HAP-1 (cell line): Measurements from ENCODE around the gene KPNA3.
A peak's percentile ranks its signal among the peaks of the same experiment; 100 is the strongest.

Source experiments
- DNase-seq, 2 experiments: peaks; one replicate each; pipeline ENCODE4 v3.0.0-alpha.2; 2016 to 2020; ENCODE audit warnings: low spot score in 2 of 2
- H3K27me3 ChIP-seq: fragments of 250-450 bp; sonication (Bioruptor Pico); 2 replicates; pipeline ENCODE4 v1.5.1; 2020; ENCODE audit warnings: low read depth, mild to moderate bottlenecking, moderate library complexity
- H3K36me3 ChIP-seq: fragments of 250-450 bp; sonication (Bioruptor Pico); replicated peaks from 2 replicates; pipeline ENCODE4 v1.5.1; 2020; ENCODE audit warnings: mild to moderate bottlenecking
- H3K4me1 ChIP-seq: fragments of 250-450 bp; sonication (Bioruptor Pico); 2 replicates; pipeline ENCODE4 v1.5.1; 2020; ENCODE audit warnings: mild to moderate bottlenecking
- H3K4me3 ChIP-seq: fragments of 250-450 bp; sonication (Bioruptor Pico); 2 replicates; pipeline ENCODE4 v1.5.1; 2020; ENCODE audit warnings: mild to moderate bottlenecking, moderate library complexity
- H3K9me3 ChIP-seq: fragments of 250-450 bp; sonication (Bioruptor Pico); 2 replicates; pipeline ENCODE4 v1.5.1; 2020; ENCODE audit warnings: mild to moderate bottlenecking, moderate library complexity
- in situ Hi-C: fragments of 300-500 bp; cut with MboI; formaldehyde crosslinking; loops from 3 replicates; pipeline ENCODE4 v1.14.3; 2020; ENCODE audit warnings: low sequenced_read_pairs, inconsistent platforms, mixed read lengths

The KPNA3 gene

DNA sequence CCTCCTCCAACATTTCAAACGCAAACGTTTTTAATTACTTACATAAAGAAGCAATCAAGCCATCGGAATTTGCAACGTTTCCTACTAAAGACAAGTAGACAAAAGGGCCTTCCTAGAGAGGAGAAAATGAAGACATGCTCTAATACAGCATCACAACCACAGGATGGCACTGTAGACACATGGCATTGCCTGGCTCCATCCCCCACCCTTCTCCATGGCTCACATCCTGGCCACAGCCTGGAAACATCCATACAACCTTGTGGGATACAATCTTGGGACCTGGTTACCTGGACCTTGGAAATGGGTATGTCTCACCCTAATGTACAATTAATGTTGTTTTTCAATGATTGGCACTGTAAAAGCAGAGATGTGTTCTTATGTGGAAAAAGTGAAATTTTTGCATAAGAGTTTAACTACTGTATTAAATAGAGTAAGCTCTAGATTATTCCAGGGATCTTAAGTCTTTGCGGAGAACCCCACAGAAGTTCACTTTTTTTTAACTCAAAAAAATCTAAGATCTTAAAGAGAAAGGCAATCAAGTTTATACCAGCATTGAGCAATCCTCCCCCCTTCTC, 122.7 kb downstream of the KPNA3 start:
- in situ Hi-C loops, result no loop called here
- Histone ChIP-seq H3K36me3 (peaks cover 13% of the 10 kb centered on the region), H3K9me3 (no peaks in the 10 kb centered on the region), H3K27me3 (no peaks in the 10 kb centered on the region), H3K4me3 (no peak overlapping the region), H3K4me1 (peaks cover 16% of the 10 kb centered on the region)
- DNase-seq, result peak; percentile 25 to 62

DNA sequence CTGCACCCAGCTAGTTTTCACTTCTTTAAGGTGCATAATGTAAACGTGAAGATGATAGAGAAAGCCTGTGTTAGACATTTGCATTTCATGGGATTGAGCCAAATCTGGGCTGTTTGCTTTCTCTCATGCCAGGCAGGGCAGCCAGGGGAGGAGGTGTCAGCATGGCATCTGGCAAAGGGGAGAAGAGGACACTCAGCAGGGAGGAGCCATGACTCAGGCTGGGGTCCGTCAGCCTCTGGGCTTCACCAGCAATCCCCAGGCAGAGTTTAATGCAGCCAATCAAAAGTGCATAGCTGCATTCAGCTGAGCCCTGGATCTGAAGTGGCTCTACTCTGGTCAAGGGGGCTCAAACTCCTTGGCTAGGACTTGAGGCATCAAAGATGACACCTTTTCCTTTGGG, 124.7 kb downstream of the KPNA3 start:
- no peaks in the 10 kb centered on the region for H3K9me3 ChIP-seq
- no peak for DNase-seq
- H3K36me3 ChIP-seq, result peaks cover 14% of the 10 kb centered on the region
- in situ Hi-C loops, result no loop called here
- no peak overlapping the region for H3K4me3 ChIP-seq
- H3K27me3 ChIP-seq, result no peaks in the 10 kb centered on the region
- peaks cover 21% of the 10 kb centered on the region for H3K4me1 ChIP-seq

DNA sequence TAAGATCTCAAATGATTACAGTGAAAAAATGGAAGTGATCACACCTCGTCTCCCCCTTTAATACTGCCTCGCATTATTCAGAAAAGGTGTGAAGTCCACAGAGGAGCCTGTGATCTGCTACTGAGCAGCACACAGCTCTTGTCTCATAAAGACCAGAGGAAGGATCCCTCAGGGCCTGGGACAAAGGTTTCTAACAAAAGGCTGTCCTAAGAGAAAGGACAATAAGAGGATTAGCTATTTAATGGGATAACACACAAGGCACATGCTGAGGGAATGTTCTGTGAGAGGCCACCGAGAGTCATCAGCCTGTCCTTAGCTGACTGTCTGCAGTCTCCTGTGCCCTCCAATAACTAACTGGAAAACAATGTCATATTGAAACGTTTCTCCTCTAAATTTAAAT, 127.9 kb downstream of the KPNA3 start:
- H3K9me3 ChIP-seq, result no peaks in the 10 kb centered on the region
- H3K4me3 ChIP-seq, result no peak overlapping the region
- DNase-seq, result peak; percentile 80 to 94
- H3K36me3 ChIP-seq, result peaks cover 35% of the 10 kb centered on the region
- H3K27me3 ChIP-seq, result no peaks in the 10 kb centered on the region
- in situ Hi-C loops, result no loop called here
- peaks cover 9% of the 10 kb centered on the region for H3K4me1 ChIP-seq

DNA sequence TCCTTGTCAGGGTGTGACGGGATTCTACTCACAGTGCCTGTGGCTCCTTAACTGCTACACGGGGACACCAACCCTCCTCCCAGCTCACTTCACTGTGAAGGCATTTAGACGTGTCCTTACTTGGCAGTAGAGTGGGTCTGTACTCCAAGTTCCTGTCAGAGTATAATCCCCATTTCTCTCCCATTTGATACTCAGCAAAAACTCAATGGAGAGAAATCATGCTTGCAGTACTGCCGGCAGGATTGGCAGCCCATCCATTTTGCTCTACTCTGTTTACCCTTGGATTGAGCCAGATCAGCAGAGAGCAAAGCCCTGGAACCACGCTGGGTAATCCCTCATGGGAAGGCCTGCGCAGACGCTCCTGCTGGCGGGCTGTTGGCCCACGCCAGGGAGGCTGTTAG, 135.2 kb downstream of the KPNA3 start:
- no peaks in the 10 kb centered on the region for H3K4me1 ChIP-seq
- H3K4me3 ChIP-seq, result no peak overlapping the region
- H3K36me3 ChIP-seq, result peaks cover 22% of the 10 kb centered on the region
- H3K9me3 ChIP-seq, result no peaks in the 10 kb centered on the region
- in situ Hi-C loops, result no loop called here
- no peak for DNase-seq
- no peaks in the 10 kb centered on the region for H3K27me3 ChIP-seq

DNA sequence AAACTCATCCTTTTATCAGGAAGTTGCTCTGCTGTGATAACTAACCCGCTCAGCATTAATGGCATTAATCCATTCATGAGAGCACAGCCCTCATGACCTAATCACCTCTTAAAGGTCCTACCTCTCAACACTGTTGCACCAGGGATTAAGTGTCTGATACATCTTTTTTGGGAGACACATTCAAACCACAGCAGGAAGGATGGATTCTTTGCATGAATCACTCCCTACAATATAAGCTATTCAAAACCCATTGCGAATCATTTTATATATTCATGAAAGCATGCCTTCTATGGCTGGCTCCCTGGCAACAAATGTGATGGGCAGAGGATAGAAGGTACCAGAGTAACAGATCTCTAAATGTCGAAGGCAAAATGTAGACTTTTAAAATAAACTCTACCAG, 136.6 kb downstream of the KPNA3 start:
- in situ Hi-C loops, result no loop called here
- Histone ChIP-seq H3K4me3 (no peak overlapping the region), H3K9me3 (no peaks in the 10 kb centered on the region), H3K27me3 (no peaks in the 10 kb centered on the region), H3K4me1 (no peaks in the 10 kb centered on the region), H3K36me3 (peaks cover 14% of the 10 kb centered on the region)
- DNase-seq, result no peak

DNA sequence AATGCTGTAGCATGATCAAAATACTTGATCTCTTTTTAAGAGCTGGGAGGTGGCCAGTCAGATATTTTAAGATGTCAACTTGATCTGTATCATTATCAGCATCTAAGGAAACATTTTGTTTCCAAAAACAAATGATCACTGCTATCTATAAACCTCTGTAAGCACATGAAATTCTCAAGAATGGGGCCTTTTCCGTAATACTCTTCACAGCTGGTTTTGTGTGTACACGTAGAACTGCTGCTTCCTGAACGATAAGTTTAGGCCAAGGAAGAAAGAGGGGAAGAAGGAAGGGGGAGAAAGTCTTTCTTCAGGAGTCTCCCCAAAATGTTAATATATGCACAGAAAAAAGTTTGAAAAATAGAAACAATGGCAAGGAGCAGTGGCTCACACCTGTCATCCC, 138.5 kb downstream of the KPNA3 start:
- Histone ChIP-seq H3K9me3 (no peaks in the 10 kb centered on the region), H3K36me3 (no peaks in the 10 kb centered on the region), H3K4me3 (no peak overlapping the region), H3K4me1 (no peaks in the 10 kb centered on the region), H3K27me3 (no peaks in the 10 kb centered on the region)
- no peak for DNase-seq
- in situ Hi-C loops, result loop anchor here (5.0 kb wide), 1 partner anchor 193 kb away; no protein-coding TSS in a partner anchor

DNA sequence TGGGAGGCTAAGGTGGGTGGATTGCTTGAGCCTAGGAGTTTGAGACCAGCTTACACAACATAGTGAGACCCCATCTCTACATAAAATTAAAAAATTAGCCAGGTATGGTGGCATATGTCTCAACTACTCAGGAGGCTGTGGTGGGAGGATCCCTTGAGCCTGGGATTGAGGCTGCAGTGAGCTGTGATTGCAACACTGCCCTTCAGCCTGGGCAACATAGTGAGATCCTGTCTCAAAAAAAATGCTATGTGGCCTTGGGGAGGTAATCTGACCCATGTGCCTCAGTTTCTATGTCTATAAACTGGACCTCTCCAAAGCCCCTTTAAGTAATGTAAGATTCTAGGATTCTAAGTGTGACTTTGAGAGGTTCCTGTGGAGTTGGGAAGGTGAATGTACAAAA, 139.0 kb downstream of the KPNA3 start:
- H3K4me3 ChIP-seq, result no peak overlapping the region
- no peaks in the 10 kb centered on the region for H3K36me3 ChIP-seq
- in situ Hi-C loops, result loop anchor here (5.0 kb wide), 1 partner anchor 194 kb away; no protein-coding TSS in a partner anchor
- H3K27me3 ChIP-seq, result no peaks in the 10 kb centered on the region
- no peaks in the 10 kb centered on the region for H3K4me1 ChIP-seq
- H3K9me3 ChIP-seq, result no peaks in the 10 kb centered on the region
- no peak for DNase-seq

DNA sequence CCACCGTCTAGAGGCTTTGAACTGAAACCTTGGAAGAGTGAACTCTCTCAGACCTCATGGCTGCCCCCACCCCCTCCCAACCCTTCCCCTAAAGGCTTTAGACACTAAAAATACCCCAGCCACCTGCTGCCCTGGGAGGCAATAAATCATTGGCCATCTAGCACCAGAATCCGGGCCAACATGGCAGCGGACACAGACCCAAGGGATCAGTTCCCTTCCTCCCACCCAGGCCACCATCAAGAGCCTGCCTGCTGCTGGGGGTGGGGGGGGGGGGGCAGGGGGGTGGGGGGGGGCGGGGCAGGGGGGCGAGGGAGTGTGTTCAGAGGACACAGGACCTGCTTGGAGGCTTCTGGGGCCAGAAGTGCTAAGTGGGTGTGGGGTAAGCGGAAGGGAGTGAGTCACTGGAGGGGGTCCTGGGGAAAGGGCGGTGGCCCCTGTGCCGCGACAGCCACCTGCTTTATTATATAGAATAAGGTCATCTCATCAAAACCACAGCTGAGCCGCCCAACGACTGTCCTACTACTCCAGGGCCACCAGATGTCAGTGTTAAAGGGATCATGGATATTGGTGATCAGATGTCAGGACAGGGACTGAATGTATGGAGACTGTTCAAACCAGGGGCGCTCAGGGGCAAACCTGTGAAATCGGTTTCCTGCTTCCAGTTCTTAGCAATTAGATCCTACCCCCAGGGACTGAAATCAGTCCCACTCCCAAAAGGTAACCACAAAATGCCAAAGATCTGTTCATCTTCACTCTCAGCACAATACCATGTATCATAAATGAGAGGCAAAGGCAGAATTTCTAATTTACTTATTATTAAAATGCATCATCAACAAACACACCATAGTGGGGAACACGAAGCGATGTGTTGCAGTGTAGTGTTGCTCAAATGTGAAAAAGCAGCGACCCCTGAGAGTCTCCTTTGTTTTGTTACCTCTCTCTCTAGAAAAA, 139.9 kb downstream of the KPNA3 start:
- no peaks in the 10 kb centered on the region for H3K9me3 ChIP-seq
- H3K27me3 ChIP-seq, result no peaks in the 10 kb centered on the region
- H3K4me1 ChIP-seq, result no peaks in the 10 kb centered on the region
- H3K4me3 ChIP-seq, result no peak overlapping the region
- peak; percentile 65 to 70 for DNase-seq
- H3K36me3 ChIP-seq, result no peaks in the 10 kb centered on the region
- in situ Hi-C loops, result loop anchor here (5.0 kb wide), 1 partner anchor 195 kb away; no protein-coding TSS in a partner anchor

DNA sequence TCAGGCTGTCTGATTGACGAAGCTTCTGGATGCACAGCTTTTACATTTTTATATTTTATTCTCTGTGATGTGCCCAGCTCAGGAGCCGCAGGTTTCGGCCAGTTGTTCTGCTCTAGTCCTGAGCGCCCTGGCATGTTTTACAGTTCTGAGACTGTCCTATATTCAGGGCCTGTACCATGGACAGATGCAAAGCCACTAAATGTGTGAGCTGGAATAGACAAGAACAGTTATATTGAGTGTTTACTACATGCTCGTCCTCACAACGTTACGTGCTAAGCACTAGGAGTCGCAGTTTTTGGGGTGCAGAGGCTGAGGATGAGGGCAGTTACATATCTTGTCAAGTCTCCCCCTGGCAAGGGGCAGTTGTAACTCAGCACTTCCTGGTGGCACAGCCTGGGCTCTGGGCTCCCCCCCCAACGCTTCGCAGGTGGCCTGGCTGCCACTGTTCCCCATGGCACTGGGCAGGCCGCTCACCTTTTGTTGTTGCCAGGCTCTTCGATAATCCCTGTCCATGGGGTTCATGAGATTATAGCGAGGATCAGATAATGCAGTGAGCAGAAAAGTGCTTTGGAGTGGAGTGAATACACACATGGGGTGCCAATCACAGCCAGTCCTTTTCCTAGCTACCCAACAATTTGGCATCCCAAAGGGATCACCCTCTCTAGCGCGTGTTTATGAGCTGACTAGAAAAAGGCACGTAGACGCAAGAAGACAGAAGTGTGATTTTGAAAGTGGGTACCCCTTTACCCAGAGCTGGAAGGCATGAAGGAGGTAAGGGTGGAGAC, 140.7 kb downstream of the KPNA3 start:
- Histone ChIP-seq H3K4me1 (no peaks in the 10 kb centered on the region), H3K9me3 (no peaks in the 10 kb centered on the region), H3K27me3 (no peaks in the 10 kb centered on the region), H3K36me3 (no peaks in the 10 kb centered on the region), H3K4me3 (no peak overlapping the region)
- in situ Hi-C loops, result loop anchor here (5.0 kb wide), 1 partner anchor 196 kb away; no protein-coding TSS in a partner anchor
- DNase-seq, result no peak

DNA sequence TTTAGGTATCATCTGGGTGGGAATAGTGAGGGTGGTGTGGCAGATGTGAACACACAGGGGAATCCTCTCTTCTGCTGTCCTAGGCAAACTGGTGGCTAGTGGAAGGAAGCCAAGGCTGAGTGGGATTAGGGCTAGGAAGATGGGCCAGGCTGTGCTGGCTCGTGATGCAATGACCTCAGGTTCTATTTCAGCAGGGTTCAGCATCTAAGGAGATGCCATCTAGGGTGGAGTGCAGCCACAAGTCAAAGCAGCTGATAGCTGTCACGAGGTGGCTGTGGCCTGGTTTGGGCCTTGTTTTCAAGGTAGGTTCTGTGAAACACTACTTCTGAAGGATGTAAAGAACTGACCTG, 142.5 kb downstream of the KPNA3 start:
- Histone ChIP-seq H3K27me3 (no peaks in the 10 kb centered on the region), H3K36me3 (no peaks in the 10 kb centered on the region), H3K9me3 (no peaks in the 10 kb centered on the region), H3K4me3 (no peak overlapping the region), H3K4me1 (no peaks in the 10 kb centered on the region)
- DNase-seq, result no peak
- in situ Hi-C loops, result loop anchor here (5.0 kb wide), 1 partner anchor 197 kb away; no protein-coding TSS in a partner anchor
